PC-9 (cell line): ENCODE results near the gene PDE11A.

Experiments
- CTCF ChIP-seq: fragments of 200-600 bp; sonication (generic); conservative IDR thresholded peaks from 2 replicates; pipeline ENCODE4 v1.6.1; 2017; ENCODE audit warnings: mixed run types, antibody characterized with exemption, mild to moderate bottlenecking, moderate library complexity
- EZH2 ChIP-seq: fragments of 200-600 bp; sonication (generic); IDR thresholded peaks from 2 replicates; pipeline ENCODE4 v1.8.0; 2017; ENCODE audit warnings: antibody characterized with exemption, low read depth

- no peak for TF ChIP-seq EZH2
- no peak for TF ChIP-seq CTCF
Observed at GRCh38 chr2:177765698-177766097, 306.9 kb downstream of the PDE11A start.
